C4-2B (cell line): ENCODE results near the gene STAT5A.

Source experiments
- H3K27ac ChIP-seq: fragments of 450-650 bp; 2 replicates; pipeline ENCODE4 v1.5.1; 2017
- ZFX ChIP-seq: fragments of 450-650 bp; IDR thresholded peaks from 2 replicates; pipeline ENCODE4 v1.6.1; 2017
- TF ChIP-seq, protein P1 (sequence below): fragments of 450-650 bp; conservative IDR thresholded peaks from 2 replicates; pipeline ENCODE4 v1.5.1; 2017; ENCODE audit warnings: mild to moderate bottlenecking

Gene STAT5A

DNA sequence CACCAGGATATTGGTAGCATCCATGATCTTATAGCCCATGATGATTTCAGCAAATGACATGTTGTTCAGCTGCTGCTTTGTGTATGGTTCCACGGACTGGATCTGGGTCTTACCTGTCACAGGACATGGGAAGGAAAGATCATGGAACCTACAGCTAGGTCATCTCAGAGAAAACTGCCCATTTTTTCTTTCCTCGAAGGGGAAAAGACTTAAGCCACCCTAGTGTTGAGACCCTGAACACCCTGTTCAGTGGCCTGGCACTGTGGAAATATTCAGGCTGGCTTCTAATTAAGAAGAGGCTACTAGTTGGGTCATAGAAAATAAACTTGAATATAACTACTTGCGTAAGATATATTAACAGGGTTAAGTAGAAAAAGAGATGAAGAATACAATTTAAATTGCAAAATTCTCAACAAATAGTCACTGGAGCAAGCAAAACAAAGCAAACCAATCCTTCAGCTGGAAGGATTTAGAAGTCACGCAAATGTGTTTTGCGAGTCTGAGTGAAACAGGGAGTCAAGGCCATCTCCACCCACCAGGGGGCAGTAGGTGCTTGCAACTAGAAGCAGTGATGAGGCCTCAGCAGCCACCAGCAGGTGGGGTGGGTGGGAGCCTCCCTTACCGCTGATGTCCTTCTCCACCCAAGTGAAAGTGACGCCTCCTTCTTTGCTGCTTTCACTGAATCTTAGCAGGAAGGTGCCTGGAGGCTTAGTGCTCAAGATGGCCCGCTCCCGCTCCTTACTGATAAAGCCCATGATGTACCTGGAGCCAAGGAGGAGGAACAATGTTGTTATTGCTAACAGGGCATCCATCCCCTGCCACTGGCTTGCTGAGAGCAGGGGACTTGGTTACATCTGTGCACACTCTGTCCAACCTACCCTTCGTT is 34.3 kb downstream of the STAT5A start:
- no peak for TF ChIP-seq ZFX
- TF ChIP-seq, protein P1, sequence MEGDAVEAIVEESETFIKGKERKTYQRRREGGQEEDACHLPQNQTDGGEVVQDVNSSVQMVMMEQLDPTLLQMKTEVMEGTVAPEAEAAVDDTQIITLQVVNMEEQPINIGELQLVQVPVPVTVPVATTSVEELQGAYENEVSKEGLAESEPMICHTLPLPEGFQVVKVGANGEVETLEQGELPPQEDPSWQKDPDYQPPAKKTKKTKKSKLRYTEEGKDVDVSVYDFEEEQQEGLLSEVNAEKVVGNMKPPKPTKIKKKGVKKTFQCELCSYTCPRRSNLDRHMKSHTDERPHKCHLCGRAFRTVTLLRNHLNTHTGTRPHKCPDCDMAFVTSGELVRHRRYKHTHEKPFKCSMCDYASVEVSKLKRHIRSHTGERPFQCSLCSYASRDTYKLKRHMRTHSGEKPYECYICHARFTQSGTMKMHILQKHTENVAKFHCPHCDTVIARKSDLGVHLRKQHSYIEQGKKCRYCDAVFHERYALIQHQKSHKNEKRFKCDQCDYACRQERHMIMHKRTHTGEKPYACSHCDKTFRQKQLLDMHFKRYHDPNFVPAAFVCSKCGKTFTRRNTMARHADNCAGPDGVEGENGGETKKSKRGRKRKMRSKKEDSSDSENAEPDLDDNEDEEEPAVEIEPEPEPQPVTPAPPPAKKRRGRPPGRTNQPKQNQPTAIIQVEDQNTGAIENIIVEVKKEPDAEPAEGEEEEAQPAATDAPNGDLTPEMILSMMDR, result peak; percentile 99
- no peak overlapping the region for H3K27ac ChIP-seq

DNA sequence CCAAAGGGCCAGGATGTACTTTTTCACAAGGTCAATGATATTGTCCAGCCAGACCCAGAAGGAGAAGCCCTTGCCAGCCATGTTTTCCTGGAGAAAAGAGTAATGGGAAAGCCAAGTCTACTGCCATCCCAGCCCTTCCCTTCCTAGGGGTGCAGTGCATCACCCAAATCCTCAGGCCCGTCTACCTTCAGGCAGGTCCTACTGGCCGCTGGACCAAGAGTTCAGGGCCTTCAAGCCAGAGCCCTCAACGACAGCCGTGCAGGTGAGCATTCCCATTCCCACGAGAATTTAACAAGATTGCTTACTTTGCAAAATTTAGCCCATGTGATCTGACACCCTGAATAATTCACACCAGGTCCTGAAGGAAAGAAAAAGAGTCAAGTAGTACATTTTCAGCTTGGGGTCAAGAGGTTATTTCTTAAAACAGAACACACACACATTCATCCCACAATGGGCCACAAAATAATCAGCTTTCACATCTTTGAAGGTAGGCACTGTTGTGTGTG is 35.0 kb downstream of the STAT5A start:
- TF ChIP-seq, protein P1, result peak; percentile 19; the same call in 1 of the 2 replicates
- no peak for TF ChIP-seq ZFX
- no peak overlapping the region for H3K27ac ChIP-seq

DNA sequence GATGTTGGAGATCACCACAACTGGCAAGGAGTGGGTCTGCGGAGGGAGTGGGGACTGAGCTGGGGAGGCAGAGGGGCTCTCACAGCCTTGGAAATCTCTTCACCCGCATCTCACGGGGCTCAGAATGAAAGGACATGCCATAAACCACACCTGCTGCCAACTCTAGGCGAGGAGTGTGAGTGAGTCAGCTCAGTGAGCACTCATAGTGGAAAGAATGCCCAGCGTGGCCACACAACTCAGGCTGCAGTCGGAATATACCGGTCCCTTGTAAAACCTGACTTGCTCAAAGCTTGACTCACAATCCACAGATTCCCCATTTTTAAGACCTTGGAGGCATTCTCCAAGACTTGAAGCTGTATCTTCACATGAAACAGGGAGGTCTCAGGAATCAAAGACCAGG is 36.7 kb downstream of the STAT5A start:
- peak overlapping the region; percentile 46; the same call in 1 of the 2 replicates for H3K27ac ChIP-seq
- no peak for TF ChIP-seq ZFX
- TF ChIP-seq, protein P1, result no peak

DNA sequence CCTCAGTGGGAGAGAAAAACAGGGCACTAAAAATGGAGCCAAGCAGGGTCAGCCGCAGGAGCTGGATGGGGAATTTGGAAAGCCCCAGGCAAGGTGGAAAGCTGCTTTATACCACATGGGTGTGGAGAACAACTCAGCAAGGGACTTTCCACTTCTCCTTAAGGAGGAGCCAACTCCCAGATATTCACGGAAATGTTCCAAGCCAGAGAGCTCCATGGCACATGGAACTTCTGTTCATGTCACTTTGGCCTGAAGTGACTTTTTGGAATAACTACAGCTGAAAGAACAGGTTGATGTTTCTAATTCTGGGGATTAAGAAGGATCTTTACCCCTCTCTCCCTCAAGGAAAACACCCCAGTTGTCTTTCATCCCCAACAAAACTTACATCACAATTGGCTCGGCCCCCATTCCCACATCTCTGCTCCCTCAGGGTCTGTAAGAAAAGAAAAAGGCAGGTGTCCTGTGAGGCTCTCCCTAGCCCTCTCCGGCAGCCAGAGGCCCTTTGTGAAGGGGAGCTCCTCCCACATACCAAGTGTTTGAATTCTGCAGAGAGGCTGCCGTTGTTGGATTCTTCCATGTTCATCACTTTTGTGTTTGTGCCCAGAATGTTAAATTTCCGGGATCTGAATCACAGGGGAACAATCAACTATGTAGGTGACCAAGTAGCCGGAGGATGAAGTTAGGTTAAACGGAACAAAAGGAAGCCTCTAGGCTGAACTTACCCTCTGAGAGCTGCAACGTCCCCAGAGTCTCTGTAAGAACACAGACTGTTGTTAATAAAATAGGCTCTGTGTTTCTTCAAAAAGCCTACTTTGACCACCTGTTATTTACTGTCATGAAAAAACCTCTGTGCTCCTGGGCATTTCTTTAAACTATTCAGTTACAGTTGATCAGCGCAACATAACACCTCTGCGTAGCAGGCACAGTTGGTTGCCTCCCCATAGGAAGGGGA is 41.0 kb downstream of the STAT5A start:
- H3K27ac ChIP-seq, result no peak overlapping the region
- TF ChIP-seq ZFX, result no peak
- TF ChIP-seq, protein P1, result no peak

DNA sequence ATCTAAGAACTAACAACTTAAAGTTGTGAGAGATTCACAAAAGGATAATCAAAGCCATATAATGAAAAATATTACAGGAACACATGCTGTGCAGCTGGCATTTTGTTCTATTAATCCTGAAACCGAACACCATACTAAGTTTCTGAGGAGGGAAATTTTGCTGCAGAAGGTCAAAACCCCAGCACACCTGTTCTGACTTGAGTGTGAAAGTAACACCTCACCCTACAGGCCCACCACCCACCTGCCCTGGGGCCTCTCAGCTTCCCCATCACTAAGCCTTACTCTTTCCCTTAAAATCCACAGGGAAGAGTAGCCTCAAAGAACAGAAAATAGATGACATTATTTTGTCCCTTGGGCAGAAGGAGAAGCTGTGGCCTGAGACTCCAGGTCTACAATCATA is 44.8 kb downstream of the STAT5A start:
- no peak overlapping the region for H3K27ac ChIP-seq
- no peak for TF ChIP-seq ZFX
- TF ChIP-seq, protein P1, result no peak

DNA sequence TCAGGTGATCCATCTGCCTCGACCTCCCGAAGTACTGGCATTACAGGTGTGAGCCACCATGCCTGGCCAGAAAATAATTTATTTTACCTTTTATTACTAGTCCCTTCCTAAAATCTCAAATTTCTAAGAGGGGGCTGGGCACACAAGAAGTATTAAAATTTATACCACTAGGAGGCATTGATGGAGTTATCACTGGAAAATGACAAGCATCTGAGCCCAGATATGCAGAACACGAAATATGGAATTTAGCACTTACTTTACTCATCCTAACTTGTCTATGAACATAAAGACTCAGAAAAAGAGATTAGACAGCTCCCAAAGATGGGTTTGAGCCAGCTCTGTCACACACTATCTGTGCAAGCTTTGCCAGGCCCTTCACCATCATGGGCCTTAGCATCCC is 46.4 kb downstream of the STAT5A start:
- H3K27ac ChIP-seq, result no peak overlapping the region
- TF ChIP-seq, protein P1, result no peak; the same call in 1 of the 2 replicates

DNA sequence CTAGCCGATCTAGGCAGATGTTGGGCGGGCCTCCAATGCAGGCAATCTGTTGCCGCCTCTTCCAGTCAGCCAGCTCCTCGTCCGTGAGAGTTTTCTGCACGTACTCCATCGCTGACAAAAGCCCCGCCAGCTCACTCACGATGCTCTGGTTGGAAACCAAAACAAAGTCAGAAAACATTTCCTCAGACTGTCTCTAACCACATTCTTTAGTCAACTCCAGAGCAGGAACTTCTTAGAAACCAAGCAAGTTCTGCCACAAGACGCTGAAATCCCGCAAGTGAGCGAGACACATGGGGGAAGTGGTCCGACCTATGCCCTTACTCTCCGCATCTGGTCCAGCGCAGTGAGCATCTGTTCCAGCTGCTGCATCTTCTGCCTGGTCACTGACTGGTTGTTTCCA is 49.1 kb downstream of the STAT5A start:
- H3K27ac ChIP-seq, result no peak overlapping the region

More for the DNA sequence above, 49.1 kb downstream of the STAT5A start:
- TF ChIP-seq, protein P1, result no peak
- no peak for TF ChIP-seq ZFX
